H1 (cell line): ENCODE results near the gene EXTL1. TPM values are rescaled to one million over a fixed set of nuclear protein-coding genes. Genes with fewer than 3 reads are reported as not detected.

ENCODE experiments used
- CTCF ChIA-PET: fragments of 300-600 bp; sonication (Branson Sonifier 250); formaldehyde crosslinking; loops from one replicate; lab custom pipeline; 2021; ENCODE audit not compliant: partially characterized antibody; lab: Charles Lee
- POLR2A ChIA-PET: fragments of 300-600 bp; sonication (Branson Sonifier 250); formaldehyde crosslinking; loops from one replicate; lab custom pipeline; 2021; ENCODE audit warnings: inconsistent platforms; ENCODE audit not compliant: partially characterized antibody; lab: Charles Lee
- DNase-seq, 2 experiments: peaks; one replicate each; pipeline versions ENCODE4 v3.0.0 to v3.0.0-alpha.2; 2010 to 2022; ENCODE audit warnings: low spot score in 2 of 2, low read depth in 1 of 2, mixed read lengths in 1 of 2
- FAIRE-seq: peaks from 2 replicates; lab custom pipeline; 2011; peaks lifted over from hg19 to GRCh38; lab: Jason Lieb, UNC
- H2AFZ ChIP-seq: 2 replicates; pipeline ENCODE4 v1.8.1; 2012; ENCODE audit warnings: low read length, inconsistent platforms
- H2AK5ac ChIP-seq: 2 replicates; pipeline ENCODE4 v1.6.1; 2013; ENCODE audit warnings: low read depth, low read length
- H2BK120ac ChIP-seq: replicated peaks from 2 replicates; pipeline ENCODE3; 2013; ENCODE audit warnings: low read depth, low read length, inconsistent platforms
- H2BK12ac ChIP-seq: 2 replicates; pipeline ENCODE4 v1.6.1; 2013; ENCODE audit warnings: low read depth, low read length
- H2BK15ac ChIP-seq: 2 replicates; pipeline ENCODE4 v1.6.1; 2013; ENCODE audit warnings: low read length
- H2BK20ac ChIP-seq: 2 replicates; pipeline ENCODE4 v1.6.1; 2013; ENCODE audit warnings: low read length
- H2BK5ac ChIP-seq: 2 replicates; pipeline ENCODE4 v1.6.1; 2013; ENCODE audit warnings: low read depth, low read length
- H3K14ac ChIP-seq: 2 replicates; pipeline ENCODE4 v1.6.1; 2013; ENCODE audit warnings: inconsistent platforms; ENCODE audit not compliant: insufficient read length
- H3K18ac ChIP-seq: 2 replicates; pipeline ENCODE4 v1.6.1; 2013; ENCODE audit warnings: low read length; ENCODE audit errors: extremely low read depth
- H3K23ac ChIP-seq: 2 replicates; pipeline ENCODE4 v1.6.1; 2013; ENCODE audit warnings: inconsistent platforms; ENCODE audit not compliant: insufficient read length
- H3K23me2 ChIP-seq: 2 replicates; pipeline ENCODE4 v1.6.1; 2013; ENCODE audit warnings: low read depth, low read length
- H3K27ac ChIP-seq: 2 replicates; pipeline ENCODE4 v1.6.1; 2011; ENCODE audit warnings: low read depth, low read length, inconsistent platforms
- H3K27me3 ChIP-seq, 4 experiments: replicated peaks in 1 of 4; 1 replicate in 1 of 4; 2 replicates in 3 of 4; pipeline versions ENCODE4 v1.6.1 to v1.8.1; 2011 to 2013; ENCODE audit warnings: low read length in 3 of 4, mild to moderate bottlenecking in 3 of 4, inconsistent platforms in 2 of 4, mixed read lengths in 2 of 4, moderate library complexity in 1 of 4; ENCODE audit not compliant: control insufficient read depth in 3 of 4, insufficient read depth in 3 of 4; ENCODE audit errors: extremely low read depth in 1 of 4
- H3K36me3 ChIP-seq, 4 experiments: 2 replicates each; pipeline versions ENCODE4 v1.6.1 to v1.8.1; 2011 to 2013; ENCODE audit warnings: mild to moderate bottlenecking in 4 of 4, low read length in 3 of 4, moderate library complexity in 2 of 4, control low read depth in 1 of 4, inconsistent platforms in 1 of 4; ENCODE audit not compliant: insufficient read depth in 4 of 4, control insufficient read depth in 2 of 4
- H3K4ac ChIP-seq: replicated peaks from 2 replicates; pipeline ENCODE3; 2013; ENCODE audit warnings: low read length, low read depth, mixed read lengths, inconsistent platforms; ENCODE audit not compliant: insufficient read length
- H3K4me1 ChIP-seq, 4 experiments: replicated peaks in 1 of 4; 1 replicate in 1 of 4; 2 replicates in 3 of 4; pipeline versions ENCODE4 v1.6.1 to v1.8.1; 2011 to 2013; ENCODE audit warnings: low read length in 3 of 4, inconsistent platforms in 2 of 4, mixed read lengths in 1 of 4; ENCODE audit not compliant: insufficient read depth in 4 of 4, control insufficient read depth in 3 of 4
- H3K4me2 ChIP-seq, 2 experiments: 2 replicates each; pipeline versions ENCODE4 v1.6.1 to v1.8.1; 2011 to 2013; ENCODE audit warnings: low read depth in 2 of 2, low read length in 2 of 2, control low read depth in 1 of 2, inconsistent platforms in 1 of 2, mild to moderate bottlenecking in 1 of 2; ENCODE audit not compliant: insufficient read depth in 1 of 2
- H3K4me3 ChIP-seq, 4 experiments: fragments of 200-600, 300-600 bp in 1 of 4; sonication (generic), shearing (Covaris generic), sonication (Bioruptor Twin) in 1 of 4; 2 replicates each; pipeline versions ENCODE4 v1.5.1 to v1.8.1; 2011 to 2016; ENCODE audit warnings: low read length in 4 of 4, low read depth in 3 of 4, control low read depth in 2 of 4, inconsistent platforms in 2 of 4, mild to moderate bottlenecking in 2 of 4, mixed read lengths in 1 of 4, moderate library complexity in 1 of 4; ENCODE audit not compliant: insufficient read depth in 2 of 4; ENCODE audit errors: extremely low read depth in 1 of 4
- H3K56ac ChIP-seq: replicated peaks from 2 replicates; pipeline ENCODE3; 2013; ENCODE audit warnings: low read depth, mild to moderate bottlenecking, mixed read lengths, low read length, inconsistent platforms; ENCODE audit not compliant: insufficient read length
- H3K79me1 ChIP-seq: 2 replicates; pipeline ENCODE4 v1.6.1; 2013; ENCODE audit warnings: low read depth, low read length, control low read depth
- H3K79me2 ChIP-seq, 2 experiments: 2 replicates each; pipeline versions ENCODE4 v1.6.1 to v1.8.1; 2012 to 2013; ENCODE audit warnings: low read length in 2 of 2, mild to moderate bottlenecking in 2 of 2, inconsistent platforms in 1 of 2; ENCODE audit not compliant: insufficient read depth in 2 of 2, control insufficient read depth in 1 of 2
- H3K9ac ChIP-seq, 4 experiments: replicated peaks in 1 of 4; 1 replicate in 1 of 4; 2 replicates in 3 of 4; pipeline versions ENCODE4 v1.6.1 to v1.8.1; 2011 to 2013; ENCODE audit warnings: low read depth in 3 of 4, low read length in 3 of 4, control low read depth in 2 of 4, mild to moderate bottlenecking in 2 of 4, moderate library complexity in 2 of 4, inconsistent platforms in 1 of 4; ENCODE audit errors: extremely low read depth in 1 of 4
- H3K9me3 ChIP-seq, 2 experiments: 2 replicates each; pipeline versions ENCODE4 v1.6.1 to v1.8.1; 2012 to 2013; ENCODE audit warnings: mild to moderate bottlenecking in 2 of 2, moderate library complexity in 2 of 2, control low read depth in 1 of 2, inconsistent platforms in 1 of 2, low read depth in 1 of 2, low read length in 1 of 2, mixed read lengths in 1 of 2; ENCODE audit not compliant: insufficient read depth in 2 of 2
- H4K20me1 ChIP-seq, 2 experiments: replicated peaks in 1 of 2; 2 replicates each; pipeline versions ENCODE3 to v1.8.1; 2011 to 2013; ENCODE audit warnings: inconsistent platforms in 2 of 2, low read length in 2 of 2, mild to moderate bottlenecking in 1 of 2; ENCODE audit not compliant: insufficient read depth in 2 of 2, control insufficient read depth in 1 of 2
- H4K5ac ChIP-seq: 2 replicates; pipeline ENCODE4 v1.6.1; 2013; ENCODE audit warnings: low read length, low read depth, mixed read lengths, inconsistent platforms; ENCODE audit not compliant: insufficient read length
- H4K8ac ChIP-seq: 2 replicates; pipeline ENCODE4 v1.8.0; 2013; ENCODE audit warnings: mild to moderate bottlenecking, moderate library complexity, low read length, inconsistent platforms; ENCODE audit not compliant: insufficient read depth; ENCODE audit errors: extremely low read depth
- H4K91ac ChIP-seq: replicated peaks from 2 replicates; pipeline ENCODE3; 2013; ENCODE audit warnings: low read length, mixed read lengths, inconsistent platforms; ENCODE audit not compliant: insufficient read length
- ATF2 ChIP-seq: IDR thresholded peaks from 2 replicates; pipeline ENCODE4 v1.6.1; 2012; ENCODE audit warnings: low read length, inconsistent platforms
- E2F6 ChIP-seq: IDR thresholded peaks from 2 replicates; pipeline ENCODE4 v1.6.1; 2012; ENCODE audit warnings: inconsistent platforms
- JUND ChIP-seq: IDR thresholded peaks from 2 replicates; pipeline ENCODE4 v1.6.1; 2011; ENCODE audit warnings: mild to moderate bottlenecking, improper control_type of control experiment, low read length
- PHF8 ChIP-seq: fragments of 200-600 bp; sonication (generic); conservative IDR thresholded peaks from 2 replicates; pipeline ENCODE4 v1.7.1; 2012; ENCODE audit warnings: low read depth, mild to moderate bottlenecking, inconsistent platforms, low read length, moderate library complexity
- RFX5 ChIP-seq: IDR thresholded peaks from 2 replicates; pipeline ENCODE4 v1.6.1; 2011; ENCODE audit warnings: low read depth, low read length, improper control_type of control experiment, borderline replicate concordance
- TCF12 ChIP-seq: IDR thresholded peaks from 2 replicates; pipeline ENCODE4 v1.6.1; 2011; ENCODE audit warnings: low read depth, mild to moderate bottlenecking, low read length
- WGBS, 2 experiments: shearing (Covaris generic) in 1 of 2; methylation state at CpG; one replicate each; pipeline versions ENCODE4 v1.1.6 to v1.1.7; 2013 to 2015; ENCODE audit warnings: low lambda C conversion rate in 2 of 2, mixed read lengths in 2 of 2, inconsistent platforms in 1 of 2, low coverage in 1 of 2, missing lambda C conversion rate in 1 of 2; ENCODE audit not compliant: insufficient replicate concordance in 2 of 2, insufficient coverage in 1 of 2, insufficient read length in 1 of 2; ENCODE audit errors: extremely low coverage in 1 of 2, missing lambda C conversion rate in 1 of 2; 5-methylcytosine and 5-hydroxymethylcytosine counted together
- polyA plus RNA-seq, 7 experiments: library from polyadenylated mRNA; depleted of rRNA in 3 of 7; stranded (reverse) in 5 of 7; unstranded in 2 of 7; fragments of >200 nt in 5 of 7; fragments of 200-250 nt in 2 of 7; gene quantifications; 1 replicate in 5 of 7; 2 replicates in 1 of 7; 4 replicates in 1 of 7; pipeline versions ENCODE4 v1.2.1 to v1.2.3, GENCODE V29; 2011 to 2013; ENCODE audit warnings: missing spikeins in 2 of 7, mixed read lengths in 2 of 7
- total RNA-seq: library from RNA; stranded (reverse); fragmentation: NEBNext Ultra II Directional; extraction: Animal tissue kit (Norgen Biotek cat#: 25700); gene quantifications from 2 replicates; pipeline ENCODE4 v1.2.1, GENCODE V29; 2021

The EXTL1 gene
- total and polyA plus RNA-seq, 2 of the 8 experiments (the other 6 are each of a cell fraction or from before 2014, with no cell fraction given), result 0.89 to 1.2 TPM

GRCh38 chr1:26036756-26037281, 15.2 kb downstream of the EXTL1 start:
- 88% methylated on average over 10 of the region's 11 CpGs; no CpG with 5 or more reads in 1 of the 2 experiments for WGBS, 2 experiments
- ChIA-PET POLR2A (interaction anchor here (1.3 to 2.0 kb wide), 4 partner anchors 9 to 135 kb away, joined by 3 to 10 read pairs (median 5); partner anchors contain the start of genes SLC30A2 and ZNF593OS), CTCF (interaction anchor here (0.8 to 6.5 kb wide), 24 partner anchors 8 to 464 kb away, joined by 3 to 56 read pairs (median 8); partner anchors contain the start of genes EXTL1, SLC30A2 and TRIM63)
- no peak overlapping the region for H3K23ac ChIP-seq
- peaks cover 0 to 1% of the 10 kb centered on the region in 2 experiments for H4K20me1 ChIP-seq
- no peak overlapping the region for H4K91ac ChIP-seq
- no peak overlapping the region for H2BK20ac ChIP-seq
- H4K8ac ChIP-seq, result no peak overlapping the region
- H2BK12ac ChIP-seq, result no peak overlapping the region
- H2BK120ac ChIP-seq, result no peak overlapping the region
- no peak overlapping the region for H2AFZ ChIP-seq
- H4K5ac ChIP-seq, result no peak overlapping the region
- H3K14ac ChIP-seq, result no peak overlapping the region
- FAIRE-seq (no peak), DNase-seq (no peak)
- H3K4ac ChIP-seq, result no peak overlapping the region
- no peak overlapping the region for H3K56ac ChIP-seq
- no peaks in the 10 kb centered on the region for H3K9me3 ChIP-seq
- H3K18ac ChIP-seq, result no peak overlapping the region
- no peak overlapping the region for H3K9ac ChIP-seq
- H2BK5ac ChIP-seq, result no peak overlapping the region
- H3K79me1 ChIP-seq, result no peaks in the 10 kb centered on the region
- H2BK15ac ChIP-seq, result no peak overlapping the region
- no peak overlapping the region for H3K27ac ChIP-seq
- H3K4me3 ChIP-seq, result no peak overlapping the region
- H3K27me3 ChIP-seq, result peaks cover 6 to 30% (median 20%) of the 10 kb centered on the region in 4 experiments; a peak in 6 of 7 replicates
- H3K79me2 ChIP-seq, result no peaks in the 10 kb centered on the region
- no peaks in the 10 kb centered on the region for H3K36me3 ChIP-seq
- H3K4me1 ChIP-seq, result peaks cover 0 to 8% (median 6%) of the 10 kb centered on the region in 4 experiments; a peak in 5 of 7 replicates
- H3K23me2 ChIP-seq, result peaks cover 9% of the 10 kb centered on the region; the same call in 1 of the 2 replicates
- no peak overlapping the region; a peak in 1 of 4 replicates for H3K4me2 ChIP-seq
- H2AK5ac ChIP-seq, result no peak overlapping the region
- TF ChIP-seq TCF12 (no peak), RFX5 (no peak), E2F6 (no peak), ATF2 (no peak), PHF8 (no peak), JUND (no peak)
